GM21717 (cell line): ENCODE measurements around the gene FSD1.
A peak's percentile ranks its signal among the peaks of the same experiment; 100 is the strongest.
"Not testable (repeated sequence)": the region's sequence is repeated elsewhere in the genome, so short reads cannot be mapped to it uniquely, and the experiment has no call there.

Experiments used
- ATAC-seq: cut with Tn5 transposase; IDR thresholded peaks from one replicate; pipeline ENCODE4 v1.9.1; 2021; ENCODE audit warnings: mild to moderate bottlenecking, moderate library complexity; ENCODE audit not compliant: unreplicated experiment

FSD1 gene

DNA sequence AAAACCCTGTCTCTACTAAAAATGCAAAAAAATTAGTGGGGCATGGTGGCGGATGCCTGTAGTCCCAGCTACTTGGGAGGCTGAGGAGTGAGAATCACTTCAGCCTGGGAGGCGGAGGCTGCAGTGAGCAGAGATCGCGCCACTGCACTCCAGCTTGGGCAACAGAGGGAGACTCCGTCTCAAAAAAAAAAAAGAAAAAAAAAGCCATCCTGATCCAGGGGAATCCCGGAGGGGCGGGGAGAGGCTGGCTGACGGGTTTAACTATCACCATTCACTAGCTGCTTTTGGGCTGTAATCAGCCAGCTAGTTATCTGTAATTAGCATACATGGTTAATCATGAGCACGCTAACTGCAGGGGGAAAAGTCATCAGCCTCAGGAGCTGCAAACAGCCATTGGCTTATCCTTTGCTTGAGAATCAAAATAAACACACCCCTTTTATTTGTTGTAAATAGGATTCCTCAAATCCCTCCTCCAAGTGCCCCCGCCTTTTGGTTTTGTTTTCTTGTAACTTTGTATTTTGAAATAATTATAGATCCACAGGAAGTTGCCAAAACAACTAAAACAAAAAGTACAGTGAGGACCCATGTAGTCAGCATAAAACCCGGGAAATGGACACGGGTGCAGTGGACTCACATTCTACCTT is 9.6 kb downstream of the FSD1 start:
- ATAC-seq, result no peak

DNA sequence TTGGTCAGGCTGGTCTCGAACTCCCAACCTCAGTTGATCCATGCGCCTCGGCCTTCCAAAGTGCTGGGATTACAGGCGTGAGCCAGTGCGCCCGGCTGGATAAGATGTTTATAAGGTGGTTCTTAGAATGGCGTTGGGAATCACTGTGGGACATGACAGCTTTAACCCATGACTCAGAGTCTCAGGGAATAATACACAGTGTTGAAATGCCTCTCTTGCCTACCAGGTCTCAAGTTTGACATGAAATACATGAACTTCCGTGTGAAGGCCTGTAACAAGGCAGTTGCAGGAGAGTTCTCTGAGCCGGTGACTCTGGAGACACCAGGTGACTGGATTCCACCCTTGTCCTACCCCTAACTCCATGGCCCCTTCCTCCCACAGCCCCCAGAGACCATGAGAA is 12.6 kb downstream of the FSD1 start:
- no peak for ATAC-seq

DNA sequence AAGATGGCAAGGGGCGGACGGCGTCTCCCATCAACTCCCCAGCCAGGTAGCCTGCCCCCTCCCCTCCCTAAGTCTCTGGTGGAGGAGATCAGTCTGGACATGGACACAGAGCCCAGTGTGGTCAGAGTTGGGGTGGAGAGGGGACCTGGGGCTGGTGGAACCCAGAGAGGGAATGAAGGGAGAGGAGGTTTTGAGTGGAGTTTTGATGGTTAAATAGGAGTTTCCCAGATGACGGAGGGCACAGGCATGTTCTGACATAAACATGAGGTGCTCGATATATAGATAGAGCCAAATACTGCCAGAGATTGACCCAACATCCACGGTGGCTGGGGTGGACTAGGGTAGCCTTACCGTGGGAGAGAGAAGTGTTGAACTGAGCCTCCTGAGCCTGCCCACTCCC is 14.1 kb downstream of the FSD1 start:
- no peak for ATAC-seq

DNA sequence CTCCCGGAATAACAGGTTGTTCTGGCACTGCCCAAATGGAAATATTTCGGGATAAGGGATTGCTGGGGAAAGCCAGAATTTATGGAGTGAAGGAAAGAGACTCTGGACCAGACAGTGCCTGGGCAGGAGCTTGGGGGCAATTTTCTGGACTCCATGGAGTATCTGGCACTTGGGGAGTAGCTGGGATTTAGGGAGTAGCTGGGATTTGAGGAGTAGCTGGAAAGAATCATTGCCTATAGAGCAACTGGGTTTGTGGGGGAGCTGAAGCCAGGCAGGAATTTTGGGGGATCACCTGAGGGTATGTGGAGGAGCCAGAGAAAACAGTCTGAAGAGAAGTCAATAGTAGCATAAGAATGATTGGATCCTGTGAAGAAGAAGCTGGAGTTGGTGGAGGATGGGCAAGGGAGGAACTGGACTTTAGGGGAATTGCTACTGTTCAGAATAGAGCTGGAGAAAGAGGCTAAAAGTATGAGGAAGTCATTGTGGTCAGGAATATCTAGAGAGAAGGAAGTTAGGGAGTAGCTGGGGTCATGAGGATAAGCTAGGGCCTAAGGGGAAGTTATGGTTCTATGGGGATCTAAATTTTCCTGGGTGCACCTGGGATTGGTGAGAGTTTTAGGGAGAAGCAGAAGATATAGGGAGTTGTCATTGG is 14.8 kb downstream of the FSD1 start:
- ATAC-seq, result no peak

- ATAC-seq, result no peak
Observed at GRCh38 chr19:4320419-4320818, 16.0 kb downstream of the FSD1 start.

- no peak for ATAC-seq
Observed at GRCh38 chr19:4322942-4323665, 18.7 kb downstream of the FSD1 start.

DNA sequence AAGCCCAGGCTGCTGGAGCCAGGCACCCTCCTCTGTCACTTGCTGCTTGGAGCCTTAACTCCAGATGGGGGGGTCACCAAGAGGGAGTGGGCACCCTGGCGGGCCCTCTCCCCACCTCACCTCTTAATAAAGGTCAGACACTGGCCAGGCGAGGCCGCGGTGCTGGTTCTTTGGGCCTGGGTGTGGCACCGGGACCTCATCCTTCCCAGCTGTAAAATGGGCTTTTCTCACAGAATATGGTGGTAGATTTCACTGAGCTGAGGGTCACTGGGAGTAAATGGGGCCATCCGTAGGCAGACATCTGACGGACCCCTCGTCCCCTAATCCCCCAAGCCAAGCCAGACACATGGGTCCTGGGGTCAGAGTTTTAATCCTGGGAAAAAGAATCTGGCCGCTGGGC is 19.3 kb downstream of the FSD1 start:
- ATAC-seq, result no peak

DNA sequence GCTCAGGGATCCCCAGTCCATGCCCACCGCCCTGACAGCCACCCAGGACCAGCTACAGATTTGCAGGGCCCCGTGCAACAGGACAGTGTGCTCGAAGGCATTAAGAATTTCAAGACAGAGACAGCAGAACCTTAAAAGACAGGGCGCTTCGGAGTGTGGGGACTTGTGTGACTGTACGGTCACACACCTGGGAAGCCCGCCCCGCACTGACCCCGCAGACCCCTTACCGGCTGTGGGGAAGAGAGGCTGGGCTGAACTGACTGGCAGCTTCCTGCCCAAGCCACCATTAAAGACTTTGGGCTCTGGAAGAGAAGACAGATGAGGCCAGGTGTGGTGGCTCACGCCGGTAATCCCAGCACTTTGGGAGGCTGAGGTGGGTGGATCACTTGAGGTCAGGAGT is 19.8 kb downstream of the FSD1 start:
- no peak for ATAC-seq

- ATAC-seq, result no peak
Observed at GRCh38 chr19:4326215-4326836, 21.9 kb downstream of the FSD1 start.

GRCh38 chr19:4326837-4327251 is 22.4 kb downstream of the FSD1 start:
- ATAC-seq, result no peak

DNA sequence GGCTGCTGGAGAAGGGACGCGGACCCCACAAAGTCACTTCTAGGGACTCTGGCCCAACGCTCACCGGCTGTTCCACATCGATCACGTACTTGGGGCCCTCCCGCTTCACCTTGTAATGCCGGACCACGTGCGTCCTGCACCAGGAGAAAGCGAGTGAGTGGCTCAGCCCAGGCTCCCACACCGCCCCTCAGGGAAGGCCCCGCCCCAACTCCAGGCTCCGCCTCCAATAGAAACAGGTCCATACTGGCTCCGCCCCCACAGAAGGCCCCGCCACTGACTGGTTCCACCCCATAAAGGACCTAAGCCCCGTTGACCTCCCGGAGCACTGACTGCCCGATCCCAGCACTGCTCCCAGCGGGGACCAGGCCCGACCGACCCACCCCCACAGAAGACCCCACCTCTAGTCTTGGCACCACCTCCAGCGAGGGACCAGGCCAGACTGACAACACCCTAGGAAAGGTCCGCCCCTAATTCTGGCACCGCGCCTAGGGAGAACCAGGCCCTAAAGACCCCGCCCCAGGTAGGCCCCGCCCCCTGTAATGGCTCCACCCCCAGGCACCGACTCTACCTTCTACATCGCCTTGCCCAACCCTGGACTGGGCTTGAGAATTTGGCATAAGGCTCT is 23.0 kb downstream of the FSD1 start:
- no peak for ATAC-seq

- ATAC-seq, result peak; percentile 3
Observed at GRCh38 chr19:4327877-4328242, 23.5 kb downstream of the FSD1 start.

- ATAC-seq, result peak; percentile 62
Observed at GRCh38 chr19:4328243-4328990, 24.0 kb downstream of the FSD1 start.

- ATAC-seq, result not testable (repeated sequence)
Observed at GRCh38 chr19:4328991-4329681, 24.7 kb downstream of the FSD1 start.

DNA sequence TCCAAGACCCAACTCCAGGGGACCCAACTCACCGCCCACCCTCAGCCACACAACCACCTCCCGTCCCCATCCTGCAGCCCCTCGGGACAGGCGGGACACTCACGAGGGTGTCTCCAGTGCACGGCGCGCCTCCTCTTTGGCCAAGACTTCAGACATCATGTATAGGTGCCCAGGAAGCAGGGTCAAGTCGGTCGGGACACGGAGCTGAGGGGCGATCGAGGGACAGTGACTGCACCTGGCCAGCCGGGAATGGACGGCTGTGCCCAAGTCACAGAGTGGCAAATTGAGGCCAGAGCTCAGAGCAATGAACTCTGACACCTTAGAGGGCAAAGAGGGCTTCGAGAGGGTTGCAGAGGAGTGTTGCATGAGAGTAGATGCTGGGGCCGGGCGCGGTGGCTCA is 25.5 kb downstream of the FSD1 start:
- ATAC-seq, result no peak

- ATAC-seq, result no peak
Observed at GRCh38 chr19:4334929-4335570, 30.7 kb downstream of the FSD1 start.

GRCh38 chr19:4337906-4338440 is 33.6 kb downstream of the FSD1 start:
- ATAC-seq, result no peak

GRCh38 chr19:4338441-4339355 is 34.3 kb downstream of the FSD1 start, which contains the start of gene STAP2:
STAP2 (minus strand) TSS chr19:4338827; CDS start chr19:4338753, 74 bp downstream.
- no peak for ATAC-seq
